A673 (cell line): ENCODE measurements around the gene TTC12. TPM values are rescaled to one million over a fixed set of nuclear protein-coding genes. Genes with fewer than 3 reads are reported as not detected.

Source experiments
- BruUV-seq: library from RNA; stranded (reverse); fragments of 400-500 nt; replicated peaks from 2 replicates; lab custom pipeline; 2021; lab: Mats Ljungman, UMichigan
- CTCF ChIA-PET: fragments of 300-600 bp; sonication (Branson Sonifier 250); formaldehyde crosslinking; loops from one replicate; lab custom pipeline; 2022; ENCODE audit warnings: antibody characterized with exemption; lab: Charles Lee
- POLR2A ChIA-PET: fragments of 300-600 bp; sonication (Branson Sonifier 250); formaldehyde crosslinking; loops from one replicate; lab custom pipeline; 2022; ENCODE audit warnings: antibody characterized with exemption; ENCODE audit not compliant: low non-redundant PET; lab: Charles Lee
- DNase-seq: peaks from one replicate; pipeline ENCODE4 v3.0.0-alpha.2; 2015; ENCODE audit warnings: low spot score
- H3K27ac ChIP-seq: fragments of 200-600 bp; sonication (generic); 2 replicates; pipeline ENCODE4 v1.5.1; 2016; ENCODE audit warnings: mixed run types, low read depth, mild to moderate bottlenecking, mixed read lengths, antibody characterized with exemption, low read length; ENCODE audit not compliant: poor library complexity, severe bottlenecking
- H3K27me3 ChIP-seq: fragments of 200-600 bp; sonication (generic); replicated peaks from 2 replicates; pipeline ENCODE4 v1.6.1; 2017; ENCODE audit warnings: mixed run types, low read depth, mild to moderate bottlenecking, mixed read lengths, antibody characterized with exemption, low read length; ENCODE audit not compliant: insufficient read depth, poor library complexity
- H3K36me3 ChIP-seq: fragments of 200-600 bp; sonication (generic); 2 replicates; pipeline ENCODE4 v1.6.1; 2016; ENCODE audit warnings: mixed run types, mild to moderate bottlenecking, mixed read lengths, antibody characterized with exemption, low read length; ENCODE audit not compliant: insufficient read depth, poor library complexity, severe bottlenecking
- H3K4me1 ChIP-seq: fragments of 200-600 bp; sonication (generic); 2 replicates; pipeline ENCODE4 v1.6.1; 2017; ENCODE audit warnings: mixed run types, mild to moderate bottlenecking, mixed read lengths, antibody characterized with exemption, low read length; ENCODE audit not compliant: insufficient read depth, poor library complexity, severe bottlenecking
- H3K4me3 ChIP-seq: fragments of 200-600 bp; sonication (generic); 2 replicates; pipeline ENCODE4 v1.5.1; 2016; ENCODE audit warnings: low read depth, mixed run types, mild to moderate bottlenecking, mixed read lengths, low read length; ENCODE audit not compliant: poor library complexity, severe bottlenecking
- H3K9me3 ChIP-seq: fragments of 200-600 bp; sonication (generic); 2 replicates; pipeline ENCODE4 v1.6.1; 2016; ENCODE audit warnings: mixed run types, low read depth, mild to moderate bottlenecking, mixed read lengths, antibody characterized with exemption, low read length; ENCODE audit not compliant: poor library complexity, severe bottlenecking
- CTCF ChIP-seq: fragments of 300-800, 200-600 bp; sonication (generic); conservative IDR thresholded peaks from 2 replicates; pipeline ENCODE4 v1.5.1; 2017; ENCODE audit warnings: low read depth, mild to moderate bottlenecking, antibody characterized with exemption, low read length, moderate library complexity, mixed read lengths
- EZH2 ChIP-seq: fragments of 200-600 bp; sonication (generic); IDR thresholded peaks from 2 replicates; pipeline ENCODE4 v1.6.1; 2017; ENCODE audit warnings: borderline replicate concordance, low read depth, mild to moderate bottlenecking, mixed read lengths, antibody characterized with exemption, low read length; ENCODE audit not compliant: poor library complexity, severe bottlenecking
- intact Hi-C: fragments of 100-400 bp; cut with micrococcal nuclease; formaldehyde crosslinking; loops from one replicate; pipeline ENCODE4 v1.10.0; 2022; ENCODE audit not compliant: unreplicated experiment
- total RNA-seq: library from RNA; stranded (reverse); gene quantifications from 2 replicates; pipeline ENCODE4 v1.2.3, GENCODE V29; 2021

TTC12 gene
- total RNA-seq, 1 experiment from 2014 or later = not detected

GRCh38 chr11:113409526-113409925 lies 95.1 kb downstream of the TTC12 start:
- no peak overlapping the region for H3K4me3 ChIP-seq
- H3K27me3 ChIP-seq = no peaks in the 10 kb centered on the region
- H3K9me3 ChIP-seq = no peaks in the 10 kb centered on the region
- ChIA-PET CTCF (no interaction called here), POLR2A (no interaction called here)
- intact Hi-C loops = no loop called here
- TF ChIP-seq CTCF = no peak
- no peak for TF ChIP-seq EZH2
- no peaks in the 10 kb centered on the region for H3K36me3 ChIP-seq
- DNase-seq = no peak
- no TSS peak for BruUV-seq
- no peaks in the 10 kb centered on the region for H3K4me1 ChIP-seq
- no peak overlapping the region for H3K27ac ChIP-seq

- Histone ChIP-seq H3K36me3 (no peaks in the 10 kb centered on the region), H3K4me1 (no peaks in the 10 kb centered on the region), H3K4me3 (no peak overlapping the region), H3K27ac (no peak overlapping the region), H3K9me3 (no peaks in the 10 kb centered on the region), H3K27me3 (no peaks in the 10 kb centered on the region)
- BruUV-seq = no TSS peak
- TF ChIP-seq CTCF (no peak), EZH2 (no peak)
- no peak for DNase-seq
- ChIA-PET CTCF (interaction anchor here (0.6 kb wide), 1 partner anchor 81 kb away, joined by 3 read pairs; no protein-coding TSS in a partner anchor), POLR2A (no interaction called here)
- intact Hi-C loops = no loop called here
Observed at GRCh38 chr11:113410414-113411135, 96.2 kb downstream of the TTC12 start.

GRCh38 chr11:113411536-113411935 lies 97.2 kb downstream of the TTC12 start:
- ChIA-PET POLR2A (no interaction called here), CTCF (no interaction called here)
- BruUV-seq = no TSS peak

More at GRCh38 chr11:113411536-113411935, 97.2 kb downstream of the TTC12 start:
- H3K4me3 ChIP-seq = no peak overlapping the region
- H3K27ac ChIP-seq = no peak overlapping the region
- no peaks in the 10 kb centered on the region for H3K27me3 ChIP-seq
- no peaks in the 10 kb centered on the region for H3K9me3 ChIP-seq
- H3K36me3 ChIP-seq = no peaks in the 10 kb centered on the region
- DNase-seq = no peak
- intact Hi-C loops = no loop called here
- TF ChIP-seq CTCF (no peak), EZH2 (no peak)
- H3K4me1 ChIP-seq = no peaks in the 10 kb centered on the region
